Bronchial epithelial cell (primary cell): ENCODE results near the gene AKR1A1. TPM values are rescaled to one million over a fixed set of nuclear protein-coding genes. Genes with fewer than 3 reads are reported as not detected.
A peak's percentile ranks its signal among the peaks of the same experiment; 100 is the strongest.

ENCODE experiments used
- DNase-seq: peaks from one replicate; pipeline ENCODE4 v3.0.0-alpha.2; 2010; ENCODE audit warnings: low read depth
- FAIRE-seq: peaks from 2 replicates; lab custom pipeline; 2011; peaks lifted over from hg19 to GRCh38; lab: Jason Lieb, UNC
- H3K27me3 ChIP-seq: 2 replicates; pipeline ENCODE4 v1.5.1; 2011; ENCODE audit warnings: low read length; ENCODE audit not compliant: control insufficient read depth, insufficient read depth
- H3K36me3 ChIP-seq: 2 replicates; pipeline ENCODE4 v1.5.1; 2011; ENCODE audit warnings: low read length; ENCODE audit not compliant: control insufficient read depth, insufficient read depth
- H3K4me3 ChIP-seq: 2 replicates; pipeline ENCODE4 v1.5.1; 2011; ENCODE audit warnings: mild to moderate bottlenecking, low read depth, low read length, control low read depth
- total RNA-seq: library from RNA; depleted of rRNA; stranded (reverse); fragments of >200 nt; gene quantifications from 2 replicates; pipeline ENCODE4 v1.2.1, GENCODE V29; 2014
- TF ChIP-seq, protein P1 (sequence below): IDR thresholded peaks from 2 replicates; pipeline ENCODE4 v1.5.1; 2011; ENCODE audit warnings: mild to moderate bottlenecking, moderate library complexity, low read length, control low read depth, inconsistent platforms; ENCODE audit not compliant: insufficient read depth, severe bottlenecking

The AKR1A1 gene
- 109 and 145 TPM in 2 replicates for total RNA-seq

DNA sequence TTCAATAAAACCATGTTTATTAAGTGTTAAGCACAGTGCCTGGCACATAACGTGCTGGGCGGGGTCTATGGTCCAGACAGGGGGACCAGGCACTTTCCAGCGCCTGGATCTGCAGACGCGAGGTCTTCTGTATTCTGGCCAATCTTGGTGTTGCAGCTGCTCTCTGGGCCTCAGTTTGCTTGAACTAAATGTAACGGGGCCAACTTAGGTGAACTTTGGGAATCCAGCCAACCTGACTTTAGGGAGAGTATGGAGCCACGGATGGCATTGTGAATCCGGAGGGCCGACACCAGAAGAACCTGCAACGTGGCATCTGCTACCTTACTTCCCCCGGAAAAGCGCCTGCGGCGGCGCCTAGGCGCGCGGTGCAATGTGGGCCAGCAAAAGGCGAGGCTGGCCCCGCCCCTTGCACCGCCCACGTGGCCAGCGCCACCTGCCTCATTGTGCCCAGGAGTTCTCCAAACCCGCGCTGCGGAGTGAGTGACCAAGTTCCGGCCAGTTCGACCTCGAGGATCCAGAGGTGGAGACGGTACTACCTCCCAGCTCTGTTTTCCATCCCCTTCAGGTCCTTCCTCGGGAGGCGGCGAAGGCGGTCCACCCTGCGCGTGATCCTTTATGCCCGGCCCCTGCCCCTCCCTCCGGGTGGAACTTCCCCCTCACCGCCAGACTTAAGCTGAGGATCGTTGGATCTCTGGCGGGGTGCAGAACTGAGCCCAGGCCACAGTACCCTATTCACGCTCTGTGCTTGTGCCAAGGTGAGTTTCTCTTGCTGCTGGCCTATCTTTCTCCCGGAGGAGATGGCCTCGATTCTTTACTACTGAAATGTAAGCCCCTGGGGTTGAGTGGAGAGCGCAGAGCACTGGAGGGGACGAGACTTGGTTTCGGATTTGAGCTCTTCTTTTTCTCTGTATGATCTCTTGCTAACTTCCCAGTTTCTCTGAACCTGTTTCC is at the start of gene AKR1A1:
AKR1A1 (plus strand) TSS at position 426 of the 951 bp plus-strand sequence. CDS start 10,969 bp downstream, outside the sequence.
- peak within 1 kb of the TSS; percentile 55 for H3K4me3 ChIP-seq
- FAIRE-seq (no peak), DNase-seq (peak; percentile 72)
- no peaks in the 10 kb centered on the region for H3K36me3 ChIP-seq
- TF ChIP-seq, protein P1, sequence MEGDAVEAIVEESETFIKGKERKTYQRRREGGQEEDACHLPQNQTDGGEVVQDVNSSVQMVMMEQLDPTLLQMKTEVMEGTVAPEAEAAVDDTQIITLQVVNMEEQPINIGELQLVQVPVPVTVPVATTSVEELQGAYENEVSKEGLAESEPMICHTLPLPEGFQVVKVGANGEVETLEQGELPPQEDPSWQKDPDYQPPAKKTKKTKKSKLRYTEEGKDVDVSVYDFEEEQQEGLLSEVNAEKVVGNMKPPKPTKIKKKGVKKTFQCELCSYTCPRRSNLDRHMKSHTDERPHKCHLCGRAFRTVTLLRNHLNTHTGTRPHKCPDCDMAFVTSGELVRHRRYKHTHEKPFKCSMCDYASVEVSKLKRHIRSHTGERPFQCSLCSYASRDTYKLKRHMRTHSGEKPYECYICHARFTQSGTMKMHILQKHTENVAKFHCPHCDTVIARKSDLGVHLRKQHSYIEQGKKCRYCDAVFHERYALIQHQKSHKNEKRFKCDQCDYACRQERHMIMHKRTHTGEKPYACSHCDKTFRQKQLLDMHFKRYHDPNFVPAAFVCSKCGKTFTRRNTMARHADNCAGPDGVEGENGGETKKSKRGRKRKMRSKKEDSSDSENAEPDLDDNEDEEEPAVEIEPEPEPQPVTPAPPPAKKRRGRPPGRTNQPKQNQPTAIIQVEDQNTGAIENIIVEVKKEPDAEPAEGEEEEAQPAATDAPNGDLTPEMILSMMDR: no peak
- no peaks in the 10 kb centered on the region for H3K27me3 ChIP-seq

GRCh38 chr1:45501505-45501859 is 49.1 kb upstream of the AKR1A1 start:
- Histone ChIP-seq H3K27me3 (no peaks in the 10 kb centered on the region), H3K4me3 (no peak overlapping the region), H3K36me3 (no peaks in the 10 kb centered on the region)
- TF ChIP-seq, protein P1: no peak
- no peak for DNase-seq
- FAIRE-seq: no peak

DNA sequence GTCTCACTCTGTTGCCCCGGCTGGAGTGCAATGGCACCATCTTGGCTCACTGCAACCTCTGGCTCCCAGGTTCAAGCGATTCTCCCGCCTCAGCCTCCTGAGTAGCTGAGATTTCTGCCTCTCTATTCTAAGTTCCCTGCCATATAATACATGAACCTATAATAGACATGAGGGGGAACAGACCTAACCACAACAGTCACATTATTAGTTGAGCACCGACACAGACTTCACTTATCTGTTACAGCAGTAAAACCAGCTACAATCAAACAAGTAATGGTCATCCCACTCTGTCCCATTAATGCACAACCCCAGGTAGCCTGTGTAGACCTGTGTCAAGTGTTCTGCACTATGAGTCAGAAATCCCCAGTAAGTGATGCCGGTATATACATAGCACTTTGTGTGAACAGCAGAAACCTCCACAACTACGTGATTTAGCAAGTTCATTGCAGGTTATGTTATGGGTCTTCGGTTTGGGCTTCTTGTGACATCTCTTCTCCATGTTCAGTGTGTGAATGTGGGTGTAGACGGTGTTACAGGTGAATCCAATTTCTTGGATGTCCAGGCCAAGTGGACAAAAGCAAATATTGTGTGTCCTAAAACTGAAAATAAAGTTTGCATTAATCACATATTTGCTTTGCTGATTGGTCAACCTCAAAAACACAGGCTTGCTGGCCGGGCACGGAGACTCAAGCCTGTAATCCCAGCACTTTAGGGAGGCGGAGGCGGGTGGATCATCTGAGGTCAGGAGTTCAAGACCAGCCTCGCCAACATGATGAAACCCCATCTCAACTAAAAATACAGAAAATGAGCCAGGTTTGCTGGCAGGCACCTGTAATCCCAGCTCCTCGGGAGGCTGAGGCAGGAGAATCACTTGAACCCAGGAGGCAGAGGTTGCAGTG is 46.9 kb upstream of the AKR1A1 start:
- no peak for FAIRE-seq
- TF ChIP-seq, protein P1: no peak
- no peak for DNase-seq

GRCh38 chr1:45507195-45507594 is 43.4 kb upstream of the AKR1A1 start:
- H3K36me3 ChIP-seq: peaks cover 14% of the 10 kb centered on the region
- TF ChIP-seq, protein P1: no peak
- FAIRE-seq (no peak), DNase-seq (no peak)
- no peaks in the 10 kb centered on the region for H3K27me3 ChIP-seq
- no peak overlapping the region for H3K4me3 ChIP-seq

More for the DNA sequence above, 46.9 kb upstream of the AKR1A1 start:
- H3K36me3 ChIP-seq: no peaks in the 10 kb centered on the region
- H3K4me3 ChIP-seq: no peak overlapping the region
- H3K27me3 ChIP-seq: no peaks in the 10 kb centered on the region

DNA sequence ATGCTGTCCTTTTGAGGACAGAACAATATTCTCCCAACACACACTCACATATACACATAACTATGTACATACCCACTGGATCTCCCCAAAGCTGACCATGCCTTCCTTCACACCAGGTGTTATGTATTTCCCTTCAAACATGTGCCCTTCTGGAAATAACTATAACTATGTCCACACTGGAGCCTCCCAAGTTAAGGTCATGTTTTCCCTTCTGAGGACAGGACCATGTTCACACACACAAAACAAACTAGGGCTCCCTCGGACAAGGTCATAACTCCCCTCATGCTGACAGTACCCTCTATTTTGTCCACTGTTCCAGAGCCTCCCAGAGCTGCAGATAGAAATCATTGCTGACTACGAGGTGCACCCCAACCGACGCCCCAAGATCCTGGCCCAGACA is 42.7 kb upstream of the AKR1A1 start:
- Histone ChIP-seq H3K36me3 (peaks cover 17% of the 10 kb centered on the region), H3K4me3 (no peak overlapping the region), H3K27me3 (no peaks in the 10 kb centered on the region)
- no peak for FAIRE-seq
- no peak for DNase-seq
- TF ChIP-seq, protein P1: no peak
